Measurements from ENCODE around the gene SLC25A21.
"Not testable (repeated sequence)": the region's sequence is repeated elsewhere in the genome, so short reads cannot be mapped to it uniquely, and the experiment has no call there.

The SLC25A21 gene

GRCh38 chr14:36702474-36702873 is 469.9 kb downstream of the SLC25A21 start:
- no peak for DNase-seq (ENCODE audit: low read depth)

DNA sequence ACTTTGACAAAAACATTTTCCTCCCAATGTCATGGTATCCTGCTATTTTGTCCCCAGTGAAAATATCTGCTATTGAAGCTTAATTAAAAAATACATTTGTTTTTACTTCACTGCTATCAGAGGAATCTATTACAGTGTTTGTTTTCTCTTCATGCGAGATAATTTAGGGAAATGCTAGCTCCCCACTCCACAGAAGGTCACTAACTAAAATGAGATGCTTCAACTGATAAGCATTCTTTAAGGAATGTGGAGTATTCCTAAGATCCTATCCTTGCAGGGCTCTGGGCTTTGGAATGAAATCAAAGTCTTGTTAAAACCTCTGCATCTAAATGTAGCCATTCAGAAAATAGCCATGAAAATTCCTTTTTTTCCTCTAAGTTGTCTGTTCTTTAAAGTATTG is 471.3 kb downstream of the SLC25A21 start:
- DNase-seq (ENCODE audit: low read depth) = no peak

DNA sequence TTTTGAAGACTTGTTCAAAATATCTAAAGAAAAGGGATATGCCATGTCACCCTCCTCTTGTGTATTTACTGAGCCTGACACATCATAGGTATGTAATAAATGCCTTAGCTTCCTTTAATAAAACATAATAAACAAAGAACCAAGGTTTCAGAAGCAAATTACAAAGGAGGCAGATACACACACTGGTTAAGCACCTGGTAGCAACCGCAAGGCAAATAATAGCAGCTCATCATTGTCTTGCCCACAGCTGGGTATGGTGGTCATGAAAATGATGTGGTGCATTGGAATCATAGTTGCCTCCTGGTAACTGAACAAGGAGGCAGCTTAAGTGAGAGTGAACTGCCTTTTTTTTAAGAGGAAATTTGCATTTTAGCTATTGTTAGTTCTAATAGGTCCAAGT is 471.8 kb downstream of the SLC25A21 start:
- no peak for DNase-seq (ENCODE audit: low read depth)

DNA sequence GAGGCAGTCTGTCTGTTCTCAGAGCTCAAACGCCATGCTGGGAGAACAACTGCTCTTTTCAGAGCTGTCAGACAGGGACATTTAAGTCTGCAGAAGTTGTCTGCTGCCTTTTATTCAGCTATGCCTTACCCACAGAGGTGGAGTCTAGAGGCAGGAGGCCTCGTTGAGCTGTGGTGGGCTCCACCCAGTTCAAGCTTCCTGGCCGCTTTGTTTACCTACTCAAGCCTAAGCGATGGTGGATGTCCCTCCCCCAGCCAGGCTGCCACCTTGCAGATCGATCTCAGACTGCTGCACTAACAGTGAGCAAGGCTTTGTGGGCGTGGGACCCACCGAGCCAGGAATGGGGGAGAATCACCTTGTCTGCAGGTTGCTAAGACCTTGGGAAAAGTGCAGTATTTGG is 473.0 kb downstream of the SLC25A21 start:
- not testable (repeated sequence) for DNase-seq (ENCODE audit: low read depth)

DNA sequence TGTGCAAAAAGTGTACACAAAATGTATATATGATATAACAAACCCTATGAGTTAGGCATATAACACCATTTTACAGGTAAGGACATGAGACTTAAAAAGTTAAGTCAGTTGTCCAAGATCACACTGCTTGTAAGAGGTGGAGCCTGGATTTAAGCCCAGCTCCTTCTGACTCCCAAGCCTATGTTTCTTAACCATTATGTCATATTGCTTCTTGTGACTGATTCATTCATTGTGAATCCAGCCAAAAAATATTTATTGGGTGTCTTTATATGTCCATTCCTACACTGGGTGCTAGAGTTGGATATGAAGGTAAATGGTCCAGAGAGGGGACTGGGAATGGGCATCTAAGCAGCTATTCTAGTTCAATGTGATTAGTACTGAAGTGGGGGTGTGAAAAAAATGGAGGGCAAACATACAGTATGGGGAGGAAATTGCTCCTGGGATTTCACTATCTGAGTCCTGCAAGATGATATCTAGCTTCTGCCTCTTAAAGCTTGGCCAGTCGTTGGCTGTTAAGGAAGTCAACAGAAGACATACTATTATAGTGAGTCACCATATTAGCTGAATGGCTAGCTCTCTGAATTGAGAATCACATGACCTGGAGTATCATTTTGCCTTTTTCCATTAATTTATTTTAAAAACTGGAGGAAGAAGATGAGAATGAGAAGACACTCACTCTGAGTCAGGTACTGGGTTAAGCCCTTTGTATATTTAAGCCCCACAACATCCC is 481.9 kb downstream of the SLC25A21 start:
- DNase-seq (ENCODE audit: low read depth) = no peak

GRCh38 chr14:36684946-36685345 is 487.5 kb downstream of the SLC25A21 start:
- DNase-seq (ENCODE audit: low read depth) = no peak

- no peak for DNase-seq (ENCODE audit: low read depth)
These were observed 489.2 kb downstream of the SLC25A21 start for GRCh38 chr14:36683083-36683724.

DNA sequence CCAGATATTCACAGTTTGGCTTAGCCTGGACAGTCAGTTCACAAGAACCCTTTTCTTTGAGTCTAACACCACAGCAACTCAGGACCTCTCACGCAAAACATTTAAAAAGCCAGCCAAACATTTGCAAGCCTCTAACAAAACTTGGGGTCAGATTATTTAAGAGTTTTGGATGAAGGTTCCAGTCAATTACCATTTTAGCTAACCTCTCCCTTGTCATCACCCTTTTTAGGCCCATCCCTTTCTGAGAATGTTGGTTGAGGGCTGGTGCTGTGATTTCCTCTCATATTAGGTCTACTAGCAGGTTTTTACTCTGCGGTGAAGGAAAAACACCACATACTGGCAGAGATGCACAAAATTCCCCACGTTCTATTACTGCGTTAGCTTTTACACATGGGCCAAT is 490.1 kb downstream of the SLC25A21 start:
- no peak for DNase-seq (ENCODE audit: low read depth)

DNA sequence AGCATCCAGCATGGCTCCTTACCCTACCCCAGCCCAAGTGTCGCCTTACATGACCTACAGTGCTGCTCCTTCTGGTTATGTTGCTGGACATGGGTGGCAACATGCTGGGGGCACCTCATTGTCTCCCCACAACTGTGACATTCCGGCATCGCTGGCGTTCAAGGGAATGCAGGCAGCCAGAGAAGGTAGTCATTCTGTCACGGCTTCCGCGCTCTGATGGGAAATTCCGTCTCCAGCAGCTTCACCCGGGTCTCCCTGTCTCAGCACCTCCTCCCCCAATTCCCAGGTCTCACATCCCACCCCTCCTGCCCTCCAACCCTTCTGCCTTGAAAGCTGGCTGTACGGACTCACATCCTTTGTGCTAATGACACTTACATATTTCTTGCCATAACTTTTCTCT is 496.2 kb downstream of the SLC25A21 start:
- no peak for DNase-seq (ENCODE audit: low read depth)

DNA sequence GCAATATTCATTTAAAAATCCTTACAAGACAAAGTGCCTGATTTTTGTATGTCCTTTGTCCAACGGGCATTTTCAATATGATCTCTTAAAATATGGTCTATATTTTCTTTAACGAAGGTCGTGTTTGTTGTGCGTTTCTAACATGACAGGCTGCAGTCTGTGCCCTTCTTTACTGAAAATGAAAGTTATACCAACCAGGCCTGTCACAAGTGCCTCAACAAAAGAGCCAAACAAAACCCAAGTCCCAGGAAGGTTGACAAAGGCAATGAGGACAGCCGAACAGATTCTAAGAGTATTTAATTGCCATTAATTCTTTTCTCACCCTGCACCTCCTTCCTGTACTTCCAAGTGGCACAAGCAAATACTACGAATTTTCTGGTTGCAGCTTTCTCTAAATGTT is 496.8 kb downstream of the SLC25A21 start:
- no peak for DNase-seq (ENCODE audit: low read depth)

DNA sequence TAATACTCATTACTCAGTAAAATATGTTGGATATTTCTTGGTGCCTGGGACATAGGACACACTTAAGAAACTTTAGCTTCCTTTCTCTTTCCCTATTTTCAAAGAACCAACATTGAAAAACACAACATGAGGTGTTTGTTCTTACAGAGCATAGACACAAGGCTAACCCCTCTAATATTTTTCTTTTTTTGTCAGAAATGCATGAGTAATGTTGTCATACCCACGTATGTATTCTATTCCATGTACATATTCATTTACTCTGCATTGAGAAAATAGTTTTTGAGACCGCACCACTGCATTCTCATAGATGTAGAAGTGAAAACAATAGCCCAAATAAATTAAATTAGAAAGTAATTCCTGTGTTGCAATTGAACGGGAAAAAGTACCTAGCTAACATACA is 497.7 kb downstream of the SLC25A21 start:
- no peak for DNase-seq (ENCODE audit: low read depth)

DNA sequence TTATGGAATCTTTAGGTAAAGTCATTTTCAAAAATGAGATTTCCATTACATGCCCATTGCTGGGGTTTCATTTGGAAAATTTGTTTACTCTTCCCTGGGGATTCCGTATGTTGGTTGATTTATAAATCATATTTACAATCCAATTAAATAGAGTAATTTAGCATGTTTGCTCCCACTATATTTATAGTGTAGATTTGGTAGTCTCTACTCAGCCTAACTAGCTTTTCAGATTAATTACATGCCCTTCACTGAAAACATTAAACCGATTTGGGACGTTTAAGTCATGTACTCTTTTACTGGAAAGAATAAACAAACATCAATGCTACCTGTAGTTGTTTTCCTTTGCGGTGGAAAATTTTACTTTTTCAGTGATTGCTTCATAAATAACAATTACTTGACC is 500.3 kb downstream of the SLC25A21 start:
- no peak for DNase-seq (ENCODE audit: low read depth)

DNA sequence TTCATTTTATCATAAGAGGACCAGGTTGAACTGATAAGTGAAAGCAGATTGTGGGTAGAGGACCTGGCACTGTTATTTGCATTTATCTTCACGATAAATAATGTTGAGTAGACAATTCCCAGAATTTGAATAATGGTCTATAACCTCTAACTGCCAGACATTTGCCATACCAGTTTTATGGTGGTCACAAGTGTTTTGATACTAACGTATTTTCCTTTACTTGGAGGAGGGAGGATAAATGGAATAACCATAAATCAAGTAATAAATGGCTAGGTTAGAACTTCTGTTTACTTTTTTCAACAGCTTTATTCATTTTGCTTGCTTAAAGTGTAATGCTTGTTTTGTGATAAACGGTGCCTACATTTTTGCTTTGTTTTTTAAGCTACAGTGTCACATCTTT is 501.3 kb downstream of the SLC25A21 start:
- no peak for DNase-seq (ENCODE audit: low read depth)

DNA sequence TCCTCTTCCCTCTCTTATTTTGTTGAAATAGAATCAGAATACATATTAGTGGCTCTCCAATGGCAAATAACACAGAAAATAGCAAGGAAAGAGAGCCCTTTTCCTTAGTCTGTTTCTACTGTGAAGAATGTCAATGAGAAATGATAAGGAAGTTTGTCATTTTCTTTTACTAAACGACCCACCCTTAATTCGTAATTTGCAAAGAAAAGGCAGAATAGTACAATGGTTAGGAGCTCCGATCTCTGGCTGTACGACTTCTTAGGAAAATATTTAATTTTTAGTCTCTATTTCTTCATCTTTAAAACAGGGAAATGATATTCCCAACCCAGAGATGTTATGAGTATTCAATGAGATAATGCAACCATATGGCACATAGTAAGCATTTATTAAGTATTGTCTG is 504.7 kb downstream of the SLC25A21 start:
- no peak for DNase-seq (ENCODE audit: low read depth)

GRCh38 chr14:36666416-36667206 is 505.8 kb downstream of the SLC25A21 start:
- no peak for DNase-seq (ENCODE audit: low read depth)

DNA sequence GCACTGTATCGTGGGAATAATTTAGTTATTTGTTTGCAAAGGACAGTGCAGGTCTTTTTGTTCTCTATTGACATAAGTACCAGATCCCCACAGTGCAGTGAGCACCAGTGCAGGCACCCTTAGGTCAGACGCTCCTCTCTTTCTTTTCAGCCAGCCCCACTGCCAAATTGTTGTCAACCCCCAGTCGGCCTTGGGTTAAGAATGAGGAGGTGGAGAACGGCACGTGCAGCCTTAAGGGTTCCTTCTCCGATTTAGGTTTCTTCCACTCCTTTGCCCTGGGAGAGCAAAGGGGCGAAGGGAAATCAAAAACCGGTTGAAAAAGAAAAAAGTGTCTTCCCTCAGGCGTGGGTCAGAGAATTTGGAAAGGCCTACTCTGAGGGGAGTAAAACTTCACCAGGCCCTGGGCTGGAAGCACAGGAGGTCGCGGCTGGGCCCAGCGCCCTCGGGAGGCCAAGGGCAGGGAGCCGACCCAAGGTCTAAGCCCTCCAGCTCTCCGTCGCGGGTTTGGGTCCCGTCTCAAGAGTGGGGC is 506.5 kb downstream of the SLC25A21 start:
- DNase-seq (ENCODE audit: low read depth) = no peak

GRCh38 chr14:36664322-36665193 is 507.8 kb downstream of the SLC25A21 start:
- DNase-seq (ENCODE audit: low read depth) = no peak

GRCh38 chr14:36663404-36664321 is 508.7 kb downstream of the SLC25A21 start:
- DNase-seq (ENCODE audit: low read depth) = no peak

DNA sequence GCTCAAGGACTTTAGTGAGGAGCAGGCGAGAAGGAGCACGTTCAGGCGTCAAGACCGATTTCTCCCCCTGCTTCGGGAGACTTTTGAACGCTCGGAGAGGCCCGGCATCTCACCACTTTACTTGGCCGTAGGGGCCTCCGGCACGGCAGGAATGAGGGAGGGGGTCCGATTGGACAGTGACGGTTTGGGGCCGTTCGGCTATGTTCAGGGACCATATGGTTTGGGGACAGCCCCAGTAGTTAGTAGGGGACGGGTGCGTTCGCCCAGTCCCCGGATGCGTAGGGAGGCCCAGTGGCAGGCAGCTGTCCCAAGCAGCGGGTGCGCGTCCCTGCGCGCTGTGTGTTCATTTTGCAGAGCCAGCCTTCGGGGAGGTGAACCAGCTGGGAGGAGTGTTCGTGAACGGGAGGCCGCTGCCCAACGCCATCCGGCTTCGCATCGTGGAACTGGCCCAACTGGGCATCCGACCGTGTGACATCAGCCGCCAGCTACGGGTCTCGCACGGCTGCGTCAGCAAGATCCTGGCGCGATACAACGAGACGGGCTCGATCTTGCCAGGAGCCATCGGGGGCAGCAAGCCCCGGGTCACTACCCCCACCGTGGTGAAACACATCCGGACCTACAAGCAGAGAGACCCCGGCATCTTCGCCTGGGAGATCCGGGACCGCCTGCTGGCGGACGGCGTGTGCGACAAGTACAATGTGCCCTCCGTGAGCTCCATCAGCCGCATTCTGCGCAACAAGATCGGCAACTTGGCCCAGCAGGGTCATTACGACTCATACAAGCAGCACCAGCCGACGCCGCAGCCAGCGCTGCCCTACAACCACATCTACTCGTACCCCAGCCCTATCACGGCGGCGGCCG is 509.6 kb downstream of the SLC25A21 start:
- DNase-seq (ENCODE audit: low read depth) = no peak

GRCh38 chr14:36662258-36662542 is 510.2 kb downstream of the SLC25A21 start:
- no peak for DNase-seq (ENCODE audit: low read depth)

All from stimulated activated CD8-positive, alpha-beta memory T cell treated with anti-CD3 and anti-CD28 coated beads, Interleukin-4, amount 100 ng/mL, for 24 hours (primary cell).